Measurements from ENCODE around the gene HDAC5.

DNA sequence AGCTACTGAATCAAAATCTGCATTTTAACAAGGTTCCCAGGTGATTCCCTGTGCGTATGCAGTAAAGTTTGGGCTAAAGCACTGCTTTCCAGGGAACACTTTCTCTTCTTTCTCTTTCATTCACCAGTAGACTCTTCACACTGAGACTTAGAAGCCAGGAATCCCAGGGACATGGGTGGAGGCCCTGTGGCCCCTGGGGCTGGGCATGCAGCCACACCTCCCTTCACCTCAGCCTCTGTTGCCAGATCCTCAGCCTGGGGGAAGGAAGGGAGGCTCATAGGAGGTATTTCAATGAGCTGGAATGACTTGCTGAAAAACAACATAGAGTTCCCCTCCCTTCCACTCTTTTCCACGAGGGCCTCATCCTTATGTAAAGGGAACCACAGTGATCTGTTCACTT is 51.7 kb downstream of the HDAC5 start:
- TF ChIP-seq POLR2AphosphoS5 (IDR thresholded peaks at IDR 0.05; ENCODE audit: low read depth, low read length) = no peak
- no peak for TF ChIP-seq ELF1 (IDR thresholded peaks at IDR 0.05)
- no peak for TF ChIP-seq NFIC (IDR thresholded peaks at IDR 0.05; ENCODE audit: borderline replicate concordance)
- TF ChIP-seq, protein P1, sequence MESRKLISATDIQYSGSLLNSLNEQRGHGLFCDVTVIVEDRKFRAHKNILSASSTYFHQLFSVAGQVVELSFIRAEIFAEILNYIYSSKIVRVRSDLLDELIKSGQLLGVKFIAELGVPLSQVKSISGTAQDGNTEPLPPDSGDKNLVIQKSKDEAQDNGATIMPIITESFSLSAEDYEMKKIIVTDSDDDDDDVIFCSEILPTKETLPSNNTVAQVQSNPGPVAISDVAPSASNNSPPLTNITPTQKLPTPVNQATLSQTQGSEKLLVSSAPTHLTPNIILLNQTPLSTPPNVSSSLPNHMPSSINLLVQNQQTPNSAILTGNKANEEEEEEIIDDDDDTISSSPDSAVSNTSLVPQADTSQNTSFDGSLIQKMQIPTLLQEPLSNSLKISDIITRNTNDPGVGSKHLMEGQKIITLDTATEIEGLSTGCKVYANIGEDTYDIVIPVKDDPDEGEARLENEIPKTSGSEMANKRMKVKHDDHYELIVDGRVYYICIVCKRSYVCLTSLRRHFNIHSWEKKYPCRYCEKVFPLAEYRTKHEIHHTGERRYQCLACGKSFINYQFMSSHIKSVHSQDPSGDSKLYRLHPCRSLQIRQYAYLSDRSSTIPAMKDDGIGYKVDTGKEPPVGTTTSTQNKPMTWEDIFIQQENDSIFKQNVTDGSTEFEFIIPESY (IDR thresholded peaks at IDR 0.05; ENCODE audit: borderline replicate concordance, low read depth) = no peak
- no peak for TF ChIP-seq MEF2A (IDR thresholded peaks at IDR 0.05; ENCODE audit: borderline replicate concordance, low read depth)
